Measurements from ENCODE around the gene WDR62. TPM values are rescaled to one million over a fixed set of nuclear protein-coding genes. Genes with fewer than 3 reads are reported as not detected.
"Not testable (repeated sequence)": the region's sequence is repeated elsewhere in the genome, so short reads cannot be mapped to it uniquely, and the experiment has no call there.

The WDR62 gene
- total RNA-seq, 1 donor from 2014 or later = 22.0 TPM

GRCh38 chr19:36026091-36026876, 28.4 kb upstream of the WDR62 start:
- intact Hi-C loops (cut with micrococcal nuclease) = no loop called here
- Mint-ChIP-seq H3K27me3 (ENCODE audit: insufficient read depth) (no peaks in the 10 kb centered on the region), H3K4me3 (no peak overlapping the region), H3K27ac (no peak overlapping the region), H3K9me3 (no peaks in the 10 kb centered on the region), H3K4me1 (ENCODE audit: low read depth) (no peaks in the 10 kb centered on the region), H3K36me3 (ENCODE audit: low read depth) (peaks cover 15% of the 10 kb centered on the region)
- DNase-seq (ENCODE audit: low spot score) = no peak

- Mint-ChIP-seq H3K9me3 (no peaks in the 10 kb centered on the region), H3K27ac (no peak overlapping the region), H3K4me1 (ENCODE audit: low read depth) (no peaks in the 10 kb centered on the region), H3K4me3 (no peak overlapping the region), H3K27me3 (ENCODE audit: insufficient read depth) (no peaks in the 10 kb centered on the region), H3K36me3 (ENCODE audit: low read depth) (peaks cover 17% of the 10 kb centered on the region)
- no peak for DNase-seq (ENCODE audit: low spot score)
- intact Hi-C loops (cut with micrococcal nuclease) = no loop called here
These were observed 27.0 kb upstream of the WDR62 start for GRCh38 chr19:36027696-36028095.

DNA sequence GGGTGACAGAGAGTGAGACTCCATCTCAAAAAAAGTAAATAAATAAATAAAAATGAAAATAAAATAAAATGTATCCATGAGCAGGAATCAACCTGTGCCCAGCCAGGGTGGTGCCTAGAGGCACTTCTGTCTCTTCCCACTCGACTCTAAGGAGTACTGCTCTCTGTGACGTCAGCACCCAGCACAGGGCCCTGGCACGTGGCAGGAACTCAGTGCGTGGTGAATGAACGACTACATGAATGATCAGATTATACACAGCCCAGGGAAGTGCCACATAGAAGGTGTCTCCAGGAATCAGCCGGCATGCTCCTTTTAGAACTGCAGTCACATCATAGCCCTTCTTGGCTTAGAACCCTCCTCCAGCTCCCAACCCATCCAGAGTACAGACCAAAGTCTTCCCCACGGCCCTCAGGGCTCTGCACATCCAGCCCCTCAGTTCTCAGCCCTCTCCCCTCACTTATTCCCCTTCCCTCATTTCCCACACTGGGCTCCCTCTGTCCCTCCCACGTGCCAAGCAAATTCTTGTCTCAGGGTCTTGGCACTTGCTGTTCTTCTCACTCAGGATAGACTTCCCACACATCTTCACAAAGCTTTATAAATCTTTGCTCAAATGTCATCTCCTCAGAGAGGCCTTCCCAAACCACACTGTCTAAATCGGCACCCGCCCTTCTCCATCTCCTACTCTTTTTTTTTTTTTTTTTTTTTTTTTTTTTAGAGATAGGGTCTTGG, 26.2 kb upstream of the WDR62 start:
- Mint-ChIP-seq H3K36me3 (ENCODE audit: low read depth) (peaks cover 14% of the 10 kb centered on the region), H3K4me1 (ENCODE audit: low read depth) (peaks cover 2% of the 10 kb centered on the region), H3K27ac (no peak overlapping the region), H3K27me3 (ENCODE audit: insufficient read depth) (no peaks in the 10 kb centered on the region), H3K4me3 (no peak overlapping the region), H3K9me3 (no peaks in the 10 kb centered on the region)
- intact Hi-C loops (cut with micrococcal nuclease) = no loop called here
- DNase-seq (ENCODE audit: low spot score) = no peak

DNA sequence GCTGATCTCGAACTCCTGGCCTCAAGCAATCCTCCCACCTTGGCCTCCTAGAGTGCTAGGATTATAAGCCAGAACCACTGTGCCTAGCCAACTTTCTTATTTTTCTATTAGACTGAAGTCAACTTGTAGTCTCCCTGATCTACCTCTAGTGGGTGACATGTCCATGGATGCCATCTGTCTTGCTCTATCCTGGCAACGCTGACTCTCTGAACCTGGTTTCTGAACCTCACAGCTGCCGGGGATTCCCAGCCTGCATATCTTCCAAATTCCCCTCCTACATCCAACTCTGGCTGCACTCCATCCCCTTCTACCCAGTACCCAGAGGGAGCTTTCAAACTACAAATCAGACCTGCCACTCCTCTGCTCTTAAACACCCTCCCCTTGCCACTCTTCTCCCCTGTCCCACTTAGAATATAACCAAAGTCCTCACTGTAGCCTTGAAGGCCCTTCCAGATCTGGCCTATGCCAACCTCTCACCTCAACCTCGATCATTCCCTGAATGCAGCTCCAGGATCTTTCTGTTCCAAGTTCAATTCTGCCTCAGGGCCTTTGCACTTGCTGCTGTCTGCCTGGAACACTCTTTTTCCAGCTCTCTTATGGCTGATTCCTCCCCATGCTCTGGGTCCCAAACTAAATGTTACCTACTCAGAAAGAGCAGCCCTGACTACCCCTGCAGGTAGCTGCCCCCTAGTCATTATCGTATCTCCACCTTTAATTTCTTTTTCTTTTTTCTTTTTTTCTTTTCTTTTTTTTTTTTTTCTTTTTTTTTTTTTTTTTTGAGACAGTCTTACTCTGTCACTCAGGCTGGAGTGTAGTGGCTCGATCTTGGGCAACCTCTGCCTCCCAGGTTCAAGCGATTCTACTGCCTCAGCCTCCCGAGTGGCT, 24.2 kb upstream of the WDR62 start:
- Mint-ChIP-seq H3K27me3 (ENCODE audit: insufficient read depth) (no peaks in the 10 kb centered on the region), H3K9me3 (no peaks in the 10 kb centered on the region), H3K4me1 (ENCODE audit: low read depth) (peaks cover 20% of the 10 kb centered on the region), H3K27ac (peak overlapping the region; percentile 10), H3K36me3 (ENCODE audit: low read depth) (peaks cover 24% of the 10 kb centered on the region), H3K4me3 (no peak overlapping the region)
- no peak for DNase-seq (ENCODE audit: low spot score)
- intact Hi-C loops (cut with micrococcal nuclease) = no loop called here

GRCh38 chr19:36031308-36031707, 23.4 kb upstream of the WDR62 start:
- Mint-ChIP-seq H3K9me3 (no peaks in the 10 kb centered on the region), H3K27ac (no peak overlapping the region), H3K4me1 (ENCODE audit: low read depth) (peaks cover 26% of the 10 kb centered on the region), H3K4me3 (no peak overlapping the region), H3K36me3 (ENCODE audit: low read depth) (peaks cover 26% of the 10 kb centered on the region), H3K27me3 (ENCODE audit: insufficient read depth) (no peaks in the 10 kb centered on the region)
- no peak for DNase-seq (ENCODE audit: low spot score)
- intact Hi-C loops (cut with micrococcal nuclease) = no loop called here

- Mint-ChIP-seq H3K36me3 (ENCODE audit: low read depth) (peaks cover 26% of the 10 kb centered on the region), H3K4me1 (ENCODE audit: low read depth) (peaks cover 35% of the 10 kb centered on the region), H3K9me3 (no peaks in the 10 kb centered on the region), H3K4me3 (peak within 1 kb of the TSS; percentile 73), H3K27ac (peak within 1 kb of the TSS; percentile 19), H3K27me3 (ENCODE audit: insufficient read depth) (no peaks in the 10 kb centered on the region)
- intact Hi-C loops (cut with micrococcal nuclease) = loop anchor here (2.0 kb wide), 1 partner anchor 18 kb away; the partner anchor contains the start of gene ALKBH6
- DNase-seq (ENCODE audit: low spot score) = peak; percentile 33
These were observed 22.2 kb upstream of the WDR62 start, which contains the start of gene CLIP3 for GRCh38 chr19:36032251-36033104. Gene CLIP3, minus strand, starts transcription at chr19:36032873. Its CDS starts 516 bp downstream, at chr19:36032357.

DNA sequence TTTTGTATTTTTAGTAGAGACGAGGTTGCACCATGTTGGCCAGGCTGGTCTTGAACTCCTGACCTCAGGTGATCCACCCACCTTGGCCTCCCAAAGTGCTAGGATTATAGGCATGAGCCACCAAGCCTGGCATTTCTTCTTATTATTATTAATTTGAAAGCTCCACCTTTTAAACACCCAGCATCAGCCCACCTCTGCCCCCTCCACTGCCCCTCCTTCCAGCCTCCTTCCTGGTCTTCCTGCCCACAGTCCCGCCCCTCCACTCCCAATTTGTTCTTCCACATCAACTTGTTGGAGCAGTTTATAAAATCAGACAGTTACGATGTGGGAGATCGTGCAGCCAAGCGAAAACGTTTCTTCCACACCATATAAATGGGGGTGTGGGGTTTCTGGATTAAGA, 14.2 kb upstream of the WDR62 start:
- Mint-ChIP-seq H3K27ac (no peak overlapping the region), H3K9me3 (no peaks in the 10 kb centered on the region), H3K36me3 (ENCODE audit: low read depth) (peaks cover 5% of the 10 kb centered on the region), H3K4me1 (ENCODE audit: low read depth) (peaks cover 15% of the 10 kb centered on the region), H3K27me3 (ENCODE audit: insufficient read depth) (no peaks in the 10 kb centered on the region), H3K4me3 (no peak overlapping the region)
- no peak for DNase-seq (ENCODE audit: low spot score)
- intact Hi-C loops (cut with micrococcal nuclease) = no loop called here

GRCh38 chr19:36041092-36041491, 13.6 kb upstream of the WDR62 start:
- H3K4me1 Mint-ChIP-seq (ENCODE audit: low read depth); H3K27me3 Mint-ChIP-seq (ENCODE audit: insufficient read depth); H3K4me3 Mint-ChIP-seq; intact Hi-C loops (cut with micrococcal nuclease); H3K27ac Mint-ChIP-seq; H3K9me3 Mint-ChIP-seq; H3K36me3 Mint-ChIP-seq (ENCODE audit: low read depth); DNase-seq (ENCODE audit: low spot score): not testable (repeated sequence)

DNA sequence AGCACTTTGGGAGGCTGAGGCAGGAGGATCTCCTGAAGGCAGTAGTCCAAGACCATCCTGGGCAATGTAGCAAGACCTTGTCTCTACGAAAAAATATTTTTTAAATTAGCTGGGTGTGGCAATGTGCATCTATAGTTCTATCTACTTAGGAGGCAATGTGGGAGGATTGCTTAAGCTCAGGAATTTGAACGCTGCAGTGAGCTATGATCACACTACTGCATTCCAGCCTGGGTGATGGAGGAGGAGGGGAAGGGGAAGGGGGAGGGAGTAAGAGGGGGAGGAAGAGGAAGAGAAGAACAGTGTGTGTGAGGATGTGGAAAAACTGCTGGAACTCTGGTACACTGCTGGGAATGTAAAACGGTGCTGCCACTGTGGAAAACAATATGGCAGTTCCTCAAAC, 12.9 kb upstream of the WDR62 start:
- Mint-ChIP-seq H3K27me3 (ENCODE audit: insufficient read depth) (no peaks in the 10 kb centered on the region), H3K27ac (no peak overlapping the region), H3K4me1 (ENCODE audit: low read depth) (peaks cover 7% of the 10 kb centered on the region), H3K36me3 (ENCODE audit: low read depth) (peaks cover 4% of the 10 kb centered on the region), H3K4me3 (no peak overlapping the region), H3K9me3 (no peaks in the 10 kb centered on the region)
- intact Hi-C loops (cut with micrococcal nuclease) = no loop called here
- no peak for DNase-seq (ENCODE audit: low spot score)

DNA sequence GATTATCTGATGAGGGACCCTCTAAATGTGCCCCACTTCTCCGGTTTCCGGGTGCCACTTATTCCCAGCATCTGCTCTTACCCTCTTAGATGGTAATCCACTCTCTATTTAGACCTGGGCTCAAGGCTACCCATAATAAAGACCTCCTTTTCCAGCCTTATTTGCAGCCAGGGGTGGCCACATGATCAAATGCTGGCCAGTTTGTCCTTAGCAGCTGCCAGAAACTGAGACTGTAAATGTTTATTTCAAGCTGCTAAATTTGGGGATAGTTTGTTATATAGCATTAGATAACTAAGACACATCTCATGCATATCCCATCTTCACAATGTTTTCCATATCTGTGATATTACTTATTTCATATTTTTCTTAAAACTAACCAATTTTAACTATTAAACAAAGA, 10.7 kb upstream of the WDR62 start:
- peaks cover 4% of the 10 kb centered on the region for H3K36me3 Mint-ChIP-seq (ENCODE audit: low read depth)
- no peak for DNase-seq (ENCODE audit: low spot score)
- no peaks in the 10 kb centered on the region for H3K4me1 Mint-ChIP-seq (ENCODE audit: low read depth)
- no peaks in the 10 kb centered on the region for H3K27me3 Mint-ChIP-seq (ENCODE audit: insufficient read depth)
- no peaks in the 10 kb centered on the region for H3K9me3 Mint-ChIP-seq
- no peak overlapping the region for H3K27ac Mint-ChIP-seq
- H3K4me3 Mint-ChIP-seq = no peak overlapping the region
- intact Hi-C loops (cut with micrococcal nuclease) = no loop called here

- H3K4me3 Mint-ChIP-seq = no peak overlapping the region
- no peak overlapping the region for H3K27ac Mint-ChIP-seq
- H3K9me3 Mint-ChIP-seq = no peaks in the 10 kb centered on the region
- peaks cover 8% of the 10 kb centered on the region for H3K36me3 Mint-ChIP-seq (ENCODE audit: low read depth)
- peaks cover 10% of the 10 kb centered on the region for H3K4me1 Mint-ChIP-seq (ENCODE audit: low read depth)
- intact Hi-C loops (cut with micrococcal nuclease) = no loop called here
- no peaks in the 10 kb centered on the region for H3K27me3 Mint-ChIP-seq (ENCODE audit: insufficient read depth)
- DNase-seq (ENCODE audit: low spot score) = no peak
These were observed 8.2 kb upstream of the WDR62 start for GRCh38 chr19:36046443-36047050.

DNA sequence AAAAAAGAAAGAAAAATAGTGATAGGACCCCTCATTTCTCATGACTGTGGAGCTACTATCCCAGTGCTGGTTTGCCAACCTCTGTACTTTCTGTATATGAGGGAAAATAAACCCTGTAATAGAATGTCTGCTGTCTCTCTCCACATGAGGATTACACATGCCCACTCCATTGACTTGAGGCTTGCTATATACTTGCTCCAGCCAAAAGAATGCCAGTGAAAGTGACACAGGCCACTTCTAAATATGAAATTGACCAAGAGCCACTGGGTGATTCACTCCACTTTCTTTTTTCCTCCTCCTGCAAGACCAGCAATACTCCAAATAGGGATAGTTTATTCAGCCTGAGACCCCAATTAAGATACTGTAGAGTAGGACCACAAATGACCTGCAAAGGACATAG, 6.9 kb upstream of the WDR62 start:
- H3K9me3 Mint-ChIP-seq = no peaks in the 10 kb centered on the region
- peaks cover 8% of the 10 kb centered on the region for H3K36me3 Mint-ChIP-seq (ENCODE audit: low read depth)
- H3K4me1 Mint-ChIP-seq (ENCODE audit: low read depth) = peaks cover 10% of the 10 kb centered on the region
- H3K27me3 Mint-ChIP-seq (ENCODE audit: insufficient read depth) = no peaks in the 10 kb centered on the region
- DNase-seq (ENCODE audit: low spot score) = no peak
- H3K4me3 Mint-ChIP-seq = no peak overlapping the region
- H3K27ac Mint-ChIP-seq = no peak overlapping the region
- intact Hi-C loops (cut with micrococcal nuclease) = no loop called here

All from activated T-helper 1 cell treated with anti-CD3 and anti-CD28 coated beads, Interleukin-12 subunit alpha, Interleukin-12 subunit beta, Interleukin-2, Interleukin-4 antibody, amounts not matched to agents 30 ng/mL and 10 ng/mL and 1 ng/mL, durations not matched to agents 14 hours and 24 hours and 36 hours (primary cell).